NCI-H1694 (cell line): ENCODE data around the gene PPP1R37.
"Not testable (repeated sequence)": the region's sequence is repeated elsewhere in the genome, so short reads cannot be mapped to it uniquely, and the experiment has no call there.

Source experiments
- DNase-seq: peaks from one replicate; lab custom pipeline; 2025; lab: John Stamatoyannopoulos, UW

Gene PPP1R37

GRCh38 chr19:45095496-45096413 lies 2.8 kb downstream of the PPP1R37 start:
- DNase-seq = no peak

- no peak for DNase-seq
Observed at GRCh38 chr19:45096700-45097099, 3.7 kb downstream of the PPP1R37 start.

GRCh38 chr19:45097450-45097775 lies 4.4 kb downstream of the PPP1R37 start:
- DNase-seq = no peak

- DNase-seq = no peak
Observed at GRCh38 chr19:45097776-45098520, 5.0 kb downstream of the PPP1R37 start.

- peak; percentile 39 for DNase-seq
Observed at GRCh38 chr19:45098521-45099466, 5.8 kb downstream of the PPP1R37 start.

GRCh38 chr19:45099467-45100191 lies 6.7 kb downstream of the PPP1R37 start:
- DNase-seq = no peak

- DNase-seq = no peak
Observed at GRCh38 chr19:45100201-45100600, 7.2 kb downstream of the PPP1R37 start.

- no peak for DNase-seq
Observed at GRCh38 chr19:45100846-45101252, 7.9 kb downstream of the PPP1R37 start.

- no peak for DNase-seq
Observed at GRCh38 chr19:45101806-45102205, 8.8 kb downstream of the PPP1R37 start.

- no peak for DNase-seq
Observed at GRCh38 chr19:45102481-45102880, 9.5 kb downstream of the PPP1R37 start.

- DNase-seq = peak; percentile 27
Observed at GRCh38 chr19:45103156-45103507, 10.2 kb downstream of the PPP1R37 start.

- no peak for DNase-seq
Observed at GRCh38 chr19:45103508-45104319, 10.7 kb downstream of the PPP1R37 start.

GRCh38 chr19:45104658-45105349 lies 11.8 kb downstream of the PPP1R37 start:
- no peak for DNase-seq

- DNase-seq = not testable (repeated sequence)
Observed at GRCh38 chr19:45106363-45106762, 13.4 kb downstream of the PPP1R37 start.

GRCh38 chr19:45107621-45108150 lies 14.7 kb downstream of the PPP1R37 start:
- DNase-seq = no peak

- DNase-seq = no peak
Observed at GRCh38 chr19:45110851-45111266, 17.9 kb downstream of the PPP1R37 start.

GRCh38 chr19:45112111-45112827 lies 19.3 kb downstream of the PPP1R37 start:
- no peak for DNase-seq

GRCh38 chr19:45113628-45114027 lies 20.6 kb downstream of the PPP1R37 start:
- DNase-seq = no peak

- DNase-seq = no peak
Observed at GRCh38 chr19:45114116-45114515, 21.1 kb downstream of the PPP1R37 start.
